Muscle of back (tissue), 11 donors: ENCODE data around the gene TMEM272. TPM values are rescaled to one million over a fixed set of nuclear protein-coding genes. Genes with fewer than 3 reads are reported as not detected.
A peak's percentile ranks its signal among the peaks of the same experiment; 100 is the strongest.

Experiments used
- DNase-seq, 3 donors: peaks; one replicate each; pipeline versions ENCODE4 v3.0.0 to v3.0.0-alpha.2; 2013
- polyA plus RNA-seq, 10 donors: library from polyadenylated mRNA; unstranded; fragments of 120-200 nt; gene quantifications; one replicate each; pipeline ENCODE4 v1.2.1, GENCODE V29; 2013; ENCODE audit not compliant: insufficient read length in 10 of 10

TMEM272 gene
- polyA plus RNA-seq, 10 donors, result 0.11 to 0.96 (median 0.19) TPM

- DNase-seq, result no peak
Measured at GRCh38 chr13:51856027-51856736, 11.2 kb upstream of the TMEM272 start.

DNA sequence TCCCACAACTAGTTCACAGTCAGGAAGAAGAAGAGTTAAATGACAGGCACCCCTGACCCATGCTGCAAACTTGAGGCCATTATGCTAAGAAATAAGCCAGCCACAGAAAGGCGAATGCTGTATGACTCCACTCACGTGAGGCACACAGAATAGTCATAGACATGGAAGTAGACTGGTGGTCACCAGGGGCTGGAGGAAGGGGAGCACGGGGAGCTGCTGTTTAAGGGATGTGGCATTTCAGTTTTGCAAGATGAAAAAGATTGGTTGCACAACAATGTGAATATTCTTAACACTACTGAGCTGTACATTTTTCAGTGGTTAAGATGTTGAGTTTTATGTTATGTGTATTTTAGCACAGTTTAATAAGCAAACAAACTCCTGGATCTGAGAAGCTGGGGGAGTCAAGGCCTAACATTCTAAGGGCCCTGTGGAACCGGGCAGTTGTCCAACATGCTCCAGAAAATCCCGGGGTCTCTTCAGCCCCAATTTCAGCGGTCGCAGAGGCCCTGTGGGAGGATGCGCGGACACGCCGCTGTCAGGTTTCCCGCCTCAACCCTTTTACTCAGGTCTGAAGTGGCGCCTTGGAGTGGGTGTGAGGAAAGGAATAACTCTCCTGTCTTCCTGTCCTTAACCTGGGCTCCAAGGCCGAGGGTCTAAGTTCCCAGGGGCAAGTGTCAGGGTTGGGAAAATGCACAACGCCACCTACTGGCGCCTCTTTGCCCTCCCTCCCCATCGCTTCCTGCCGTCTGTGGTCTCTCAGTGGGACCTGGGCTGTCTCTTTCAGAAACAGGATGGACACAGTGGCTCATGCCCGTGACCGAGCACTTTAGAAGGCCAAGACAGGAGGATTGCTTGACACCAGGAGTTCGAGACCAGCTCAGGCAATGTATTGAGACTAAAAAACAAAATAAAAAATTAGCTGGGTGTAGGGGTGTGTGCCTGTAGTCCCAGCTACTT lies 4.4 kb upstream of the TMEM272 start:
- DNase-seq, result no peak

- no peak for DNase-seq
Measured at GRCh38 chr13:51848674-51849073, 3.7 kb upstream of the TMEM272 start.

DNA sequence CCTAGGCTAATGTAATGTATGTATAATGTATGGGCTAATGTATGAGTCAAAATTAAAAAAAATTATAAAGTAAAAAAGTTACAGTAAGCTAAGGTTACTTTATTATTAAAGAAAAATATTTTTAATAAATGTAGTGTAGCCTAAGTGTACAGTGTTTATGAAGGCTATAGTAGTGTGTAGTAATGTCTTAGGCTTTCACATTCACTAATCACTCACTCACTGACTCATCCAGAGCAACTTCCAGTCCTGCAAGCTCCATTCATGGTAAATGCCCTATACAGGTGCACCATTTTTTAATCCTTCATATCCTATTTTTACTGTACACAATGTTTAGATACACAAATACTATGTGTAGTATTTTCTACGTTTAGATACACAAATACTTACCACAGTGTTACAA lies 1.8 kb upstream of the TMEM272 start:
- DNase-seq, result no peak

GRCh38 chr13:51845574-51846318 lies 769 bp upstream of the TMEM272 start:
- DNase-seq, result no peak

DNA sequence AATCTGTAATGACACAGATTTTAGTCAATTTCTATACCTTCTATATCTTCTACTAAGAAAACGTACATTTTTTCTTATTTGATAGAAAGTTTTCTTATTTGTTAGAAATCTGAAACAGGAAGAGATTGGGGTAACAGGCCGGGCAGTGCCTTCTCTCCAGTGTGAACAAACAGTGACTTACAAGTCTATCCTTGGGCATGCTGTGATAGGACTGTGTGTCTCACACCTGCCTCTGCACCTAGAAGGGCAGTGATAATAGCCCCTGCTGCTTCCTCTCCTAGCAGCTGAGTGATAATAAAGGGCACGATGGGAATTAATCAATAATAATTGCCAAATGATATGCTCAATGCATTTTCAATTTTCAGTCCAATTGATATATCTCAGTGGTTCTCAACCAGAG lies 1.4 kb downstream of the TMEM272 start:
- no peak for DNase-seq

DNA sequence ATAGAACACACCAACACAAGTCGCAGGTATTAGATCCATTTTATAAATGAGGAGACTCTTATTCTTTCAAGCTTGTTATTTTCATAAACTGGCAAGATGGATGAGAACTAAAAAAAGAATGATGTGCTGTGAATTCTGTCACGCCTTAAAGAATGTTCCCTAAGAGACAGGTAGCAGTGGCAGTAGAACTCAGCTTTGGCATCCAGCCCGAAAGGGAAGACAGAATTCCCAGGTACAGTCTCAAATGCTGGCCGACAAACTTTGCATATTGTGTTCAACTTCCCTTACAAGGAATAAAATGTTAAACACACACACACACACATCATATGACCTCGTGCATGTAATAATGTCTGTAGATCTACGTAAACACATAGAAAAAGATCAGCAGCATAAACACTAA lies 3.2 kb downstream of the TMEM272 start:
- DNase-seq, result no peak

DNA sequence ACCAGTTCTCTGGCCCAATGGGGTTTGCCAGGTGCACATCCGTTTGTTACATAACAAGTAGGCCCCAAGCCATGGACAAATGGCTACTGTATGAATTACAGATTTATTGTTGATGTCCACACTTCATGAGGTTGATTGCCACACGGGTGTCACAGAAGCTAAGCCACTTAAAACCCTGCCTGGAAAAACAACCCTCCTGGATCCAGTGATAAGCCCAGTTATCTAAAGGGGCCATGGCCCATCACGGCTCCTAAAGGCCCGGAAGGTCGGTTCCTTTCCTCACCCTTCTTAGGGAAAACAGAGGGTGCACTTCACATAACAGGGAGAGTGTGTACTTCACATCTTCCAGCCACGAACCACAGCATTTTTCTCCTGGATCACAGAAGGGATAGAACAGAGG lies 4.1 kb downstream of the TMEM272 start:
- no peak for DNase-seq

- no peak for DNase-seq
Measured at GRCh38 chr13:51839711-51840540, 5.1 kb downstream of the TMEM272 start.

DNA sequence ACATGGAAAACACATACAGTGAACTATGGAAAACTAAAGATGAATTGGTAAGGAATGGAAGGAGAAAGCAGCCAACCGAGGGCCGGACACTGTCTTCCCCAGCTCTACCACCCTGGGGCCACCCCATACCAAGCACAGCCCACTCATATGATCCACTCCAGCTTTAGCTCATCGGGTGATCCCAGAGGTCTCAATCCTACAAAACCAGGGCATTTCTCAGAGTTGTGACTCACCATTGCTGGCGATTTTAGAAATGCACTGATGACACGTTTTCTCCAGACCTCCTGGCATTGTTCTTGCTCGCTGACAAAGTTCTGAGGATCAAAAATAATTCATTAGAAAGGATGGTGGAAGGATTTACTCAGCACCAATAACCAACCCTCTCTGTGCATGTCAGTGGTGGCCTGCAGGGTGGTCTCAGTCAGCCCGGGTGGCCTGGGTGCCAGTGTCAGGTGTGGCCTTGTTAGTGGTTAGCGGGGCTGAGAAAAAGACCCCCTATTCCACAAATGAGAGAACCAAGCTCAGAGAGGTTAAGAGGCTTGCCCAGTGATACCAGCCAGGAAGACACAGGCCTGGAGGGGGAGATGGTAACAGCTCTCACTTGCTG lies 6.6 kb downstream of the TMEM272 start:
- no peak for DNase-seq

- no peak for DNase-seq
Measured at GRCh38 chr13:51837016-51837415, 8.0 kb downstream of the TMEM272 start.

DNA sequence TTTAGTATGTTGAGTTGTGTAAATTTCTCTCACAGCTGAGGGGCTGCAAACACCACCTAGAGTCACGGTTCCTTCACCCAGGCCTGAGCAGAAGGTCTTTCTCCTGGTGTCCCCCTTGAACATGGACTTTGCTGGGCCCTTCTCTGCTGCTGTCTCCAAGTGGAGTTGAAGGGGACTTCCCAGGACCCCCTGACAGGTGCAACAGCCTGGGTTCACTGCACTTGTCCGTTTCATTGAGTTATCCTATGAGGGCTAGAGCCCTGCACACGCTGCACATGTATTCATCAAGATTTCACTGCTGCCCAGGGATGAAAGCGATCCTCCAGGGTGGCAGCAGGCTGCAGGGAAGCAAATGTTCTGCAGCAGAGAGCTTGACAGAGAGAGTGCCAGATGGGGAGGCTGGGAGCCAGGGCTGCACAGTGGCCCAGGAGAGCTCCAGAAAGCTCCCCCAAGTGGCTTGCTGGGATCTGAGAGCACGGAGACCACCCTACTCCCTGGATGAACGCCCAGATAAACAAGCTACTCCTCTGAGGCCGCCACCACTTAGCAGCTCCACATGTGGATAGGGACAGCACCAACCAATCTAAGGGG lies 10.3 kb downstream of the TMEM272 start:
- DNase-seq, result peak in 1 of 3 donors; percentile 43

- DNase-seq, result no peak
Measured at GRCh38 chr13:51833980-51834379, 11.0 kb downstream of the TMEM272 start.

DNA sequence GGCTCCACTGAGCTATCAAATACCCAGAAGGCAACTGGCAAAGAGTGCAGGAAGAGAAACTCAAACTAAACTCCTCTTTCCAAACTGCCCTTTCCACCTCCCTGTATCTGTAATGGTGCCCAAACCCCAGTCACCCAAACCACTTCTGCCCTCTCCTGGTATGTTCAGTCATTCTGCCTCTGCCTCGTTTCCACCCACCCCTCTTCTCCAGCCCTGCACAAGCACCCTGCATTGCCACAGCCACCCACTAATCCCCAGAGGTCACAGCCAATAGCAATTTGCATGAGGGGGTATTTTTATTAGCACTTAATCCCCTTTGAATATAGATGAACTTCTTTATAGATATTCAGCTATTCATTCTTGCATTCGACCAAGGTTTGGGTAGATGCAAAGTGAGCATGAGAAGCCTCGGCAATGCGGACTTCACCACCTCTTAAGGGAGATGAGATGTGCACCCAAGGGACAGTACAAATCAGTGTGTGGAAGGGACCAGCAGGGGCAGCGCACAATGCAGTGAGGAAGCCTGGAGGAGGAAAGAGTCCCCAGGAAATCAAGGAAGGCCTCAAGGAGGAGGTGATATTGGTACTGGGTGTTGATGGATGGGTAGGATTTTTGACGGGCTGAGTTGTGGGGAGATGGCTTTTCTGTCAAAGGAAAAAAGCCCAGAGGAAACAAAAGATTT lies 12.4 kb downstream of the TMEM272 start:
- peak in 1 of 3 donors; percentile 31 for DNase-seq

DNA sequence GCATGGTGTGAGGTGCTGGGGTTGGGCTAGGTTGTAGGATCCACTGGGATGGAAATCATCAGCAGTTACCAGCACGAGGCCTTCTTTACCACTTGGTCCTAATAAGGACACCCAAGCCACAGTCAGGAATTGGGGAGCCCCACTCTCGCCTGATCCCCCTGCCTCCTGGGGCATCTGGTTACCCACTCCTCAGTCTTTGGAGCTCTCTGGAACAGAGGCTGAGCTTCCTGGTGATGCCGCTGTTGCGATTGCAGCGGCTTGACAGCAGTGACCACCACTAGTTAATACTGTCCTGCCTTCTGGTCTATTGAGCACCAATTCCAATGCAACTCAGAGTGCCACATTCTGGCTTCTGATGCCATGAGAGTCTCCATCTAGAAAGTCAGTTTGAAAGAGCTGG lies 13.5 kb downstream of the TMEM272 start:
- no peak for DNase-seq

GRCh38 chr13:51829568-51829899 lies 15.4 kb downstream of the TMEM272 start:
- no peak for DNase-seq

GRCh38 chr13:51828730-51829567 lies 16.0 kb downstream of the TMEM272 start:
- no peak for DNase-seq

DNA sequence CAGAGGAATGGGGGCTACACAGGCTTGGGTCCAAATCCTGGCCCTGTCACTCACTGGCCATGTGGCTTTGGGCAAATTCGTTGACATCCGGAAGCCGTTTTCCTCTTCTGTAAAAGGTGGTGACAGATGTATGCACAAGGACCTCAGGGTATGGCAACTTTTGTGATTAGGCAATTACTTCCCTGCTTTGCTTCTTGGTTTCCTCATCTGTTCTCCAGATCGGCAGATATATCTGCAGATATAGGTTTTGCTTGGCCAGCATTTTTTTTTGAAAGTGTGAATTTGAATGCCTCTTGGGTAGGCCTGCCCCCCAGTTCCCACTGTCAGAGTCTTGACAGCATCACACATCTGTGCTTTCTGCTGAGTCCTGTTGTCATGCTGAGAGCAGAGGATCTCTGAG lies 17.7 kb downstream of the TMEM272 start:
- DNase-seq, result no peak

GRCh38 chr13:51826606-51827005 lies 18.4 kb downstream of the TMEM272 start:
- no peak for DNase-seq
